HEK293 (cell line): Measurements from ENCODE around the gene ZBTB18.

ENCODE experiments used
- BCL11A ChIP-seq: fragments of 450-650 bp; formaldehyde crosslinking; IDR thresholded peaks from 2 replicates; pipeline ENCODE4 v1.5.1; 2016; ENCODE audit warnings: low read depth, missing biosample characterization, missing genetic modification characterization
- BCL11B ChIP-seq: fragments of 450-650 bp; formaldehyde crosslinking; IDR thresholded peaks from 2 replicates; pipeline ENCODE4 v1.5.1; 2016; ENCODE audit warnings: low read depth, missing biosample characterization, missing genetic modification characterization
- GLI4 ChIP-seq: fragments of 450-650 bp; formaldehyde crosslinking; IDR thresholded peaks from 2 replicates; pipeline ENCODE4 v1.5.1; 2016; ENCODE audit warnings: missing biosample characterization, missing genetic modification characterization
- KLF10 ChIP-seq: fragments of 450-650 bp; IDR thresholded peaks from 2 replicates; pipeline ENCODE4 v1.5.1; 2018; ENCODE audit warnings: missing biosample characterization, mild to moderate bottlenecking, missing genetic modification characterization
- KLF7 ChIP-seq: fragments of 450-650 bp; formaldehyde crosslinking; IDR thresholded peaks from 2 replicates; pipeline ENCODE4 v1.5.1; 2016; ENCODE audit warnings: missing biosample characterization, missing genetic modification characterization, borderline replicate concordance
- OSR2 ChIP-seq: fragments of 450-650 bp; formaldehyde crosslinking; IDR thresholded peaks from 2 replicates; pipeline ENCODE4 v1.5.1; 2016; ENCODE audit warnings: missing biosample characterization, missing genetic modification characterization
- PRDM1 ChIP-seq: fragments of 450-650 bp; formaldehyde crosslinking; IDR thresholded peaks from 2 replicates; pipeline ENCODE4; 2016; ENCODE audit warnings: missing biosample characterization, missing genetic modification characterization
- RBAK ChIP-seq: fragments of 450-650 bp; formaldehyde crosslinking; IDR thresholded peaks from 2 replicates; pipeline ENCODE4 v1.5.1; 2016; ENCODE audit warnings: missing biosample characterization, missing genetic modification characterization
- REPIN1 ChIP-seq: fragments of 450-650 bp; formaldehyde crosslinking; IDR thresholded peaks from 2 replicates; pipeline ENCODE4 v1.5.1; 2017; ENCODE audit warnings: missing biosample characterization, missing genetic modification characterization, low read depth
- SALL2 ChIP-seq: fragments of 450-650 bp; formaldehyde crosslinking; IDR thresholded peaks from 2 replicates; pipeline ENCODE4 v1.5.0; 2017; ENCODE audit warnings: missing biosample characterization, mild to moderate bottlenecking, missing genetic modification characterization, borderline replicate concordance
- SCRT2 ChIP-seq: fragments of 450-650 bp; formaldehyde crosslinking; IDR thresholded peaks from 2 replicates; pipeline ENCODE4 v1.5.1; 2016; ENCODE audit warnings: missing biosample characterization, missing genetic modification characterization
- ZBTB20 ChIP-seq: fragments of 450-650 bp; formaldehyde crosslinking; IDR thresholded peaks from 2 replicates; pipeline ENCODE4 v1.5.1; 2016; ENCODE audit warnings: missing biosample characterization, missing genetic modification characterization
- ZNF132 ChIP-seq: fragments of 450-650 bp; formaldehyde crosslinking; IDR thresholded peaks from 2 replicates; pipeline ENCODE4 v1.5.1; 2017; ENCODE audit warnings: missing biosample characterization, missing genetic modification characterization, borderline replicate concordance
- ZNF24 ChIP-seq: fragments of 450-650 bp; formaldehyde crosslinking; IDR thresholded peaks from 2 replicates; pipeline ENCODE4 v1.5.1; 2016; ENCODE audit warnings: missing biosample characterization, missing genetic modification characterization
- ZNF354C ChIP-seq: fragments of 450-650 bp; formaldehyde crosslinking; IDR thresholded peaks from 2 replicates; pipeline ENCODE4 v1.5.1; 2016; ENCODE audit warnings: missing biosample characterization, missing genetic modification characterization, low read depth, borderline replicate concordance
- ZNF423 ChIP-seq: fragments of 450-650 bp; formaldehyde crosslinking; IDR thresholded peaks from 2 replicates; pipeline ENCODE4 v1.5.1; 2016; ENCODE audit warnings: missing biosample characterization, missing genetic modification characterization
- ZNF501 ChIP-seq: fragments of 450-650 bp; formaldehyde crosslinking; IDR thresholded peaks from 2 replicates; pipeline ENCODE4 v1.5.1; 2016; ENCODE audit warnings: missing biosample characterization, missing genetic modification characterization
- ZNF514 ChIP-seq: fragments of 450-650 bp; formaldehyde crosslinking; IDR thresholded peaks from 2 replicates; pipeline ENCODE4 v1.5.1; 2016; ENCODE audit warnings: missing biosample characterization, missing genetic modification characterization
- ZNF529 ChIP-seq: fragments of 450-650 bp; formaldehyde crosslinking; IDR thresholded peaks from 2 replicates; pipeline ENCODE4 v1.5.1; 2017; ENCODE audit warnings: missing genetic modification characterization, missing biosample characterization; ENCODE audit not compliant: insufficient replicate concordance
- ZNF548 ChIP-seq: fragments of 450-650 bp; formaldehyde crosslinking; IDR thresholded peaks from 2 replicates; pipeline ENCODE4 v1.5.1; 2016; ENCODE audit warnings: missing biosample characterization, missing genetic modification characterization
- ZNF549 ChIP-seq: fragments of 450-650 bp; IDR thresholded peaks from 2 replicates; pipeline ENCODE4 v1.5.1; 2018; ENCODE audit warnings: missing biosample characterization, missing genetic modification characterization, mild to moderate bottlenecking, inconsistent platforms, moderate library complexity
- ZNF571 ChIP-seq: fragments of 450-650 bp; formaldehyde crosslinking; IDR thresholded peaks from 2 replicates; pipeline ENCODE4 v1.5.0; 2017; ENCODE audit warnings: missing biosample characterization, missing genetic modification characterization
- ZNF610 ChIP-seq: fragments of 450-650 bp; formaldehyde crosslinking; IDR thresholded peaks from 2 replicates; pipeline ENCODE4 v1.5.1; 2016; ENCODE audit warnings: missing biosample characterization, missing genetic modification characterization, borderline replicate concordance
- ZXDB ChIP-seq: fragments of 450-650 bp; formaldehyde crosslinking; IDR thresholded peaks from 2 replicates; pipeline ENCODE4 v1.5.1; 2016; ENCODE audit warnings: missing biosample characterization, missing genetic modification characterization
- TF ChIP-seq, protein P1 (sequence below): fragments of 450-650 bp; formaldehyde crosslinking; IDR thresholded peaks from 2 replicates; pipeline ENCODE4 v1.5.1; 2016; ENCODE audit warnings: missing biosample characterization, missing genetic modification characterization
- TF ChIP-seq, protein P2 (sequence below): fragments of 450-650 bp; formaldehyde crosslinking; IDR thresholded peaks from 2 replicates; pipeline ENCODE4 v1.5.1; 2016; ENCODE audit warnings: missing biosample characterization, missing genetic modification characterization
- TF ChIP-seq, protein P3 (sequence below): fragments of 450-650 bp; formaldehyde crosslinking; optimal IDR thresholded peaks from 2 replicates; pipeline ENCODE3; 2016; ENCODE audit warnings: missing biosample characterization, mild to moderate bottlenecking, missing genetic modification characterization
- TF ChIP-seq, protein P4 (sequence below): fragments of 450-650 bp; formaldehyde crosslinking; IDR thresholded peaks from 2 replicates; pipeline ENCODE4 v1.5.1; 2016; ENCODE audit warnings: missing biosample characterization, missing genetic modification characterization
- TF ChIP-seq, protein P5 (sequence below): fragments of 450-650 bp; formaldehyde crosslinking; IDR thresholded peaks from 2 replicates; pipeline ENCODE4 v1.5.1; 2017; ENCODE audit warnings: missing biosample characterization, missing genetic modification characterization
- TF ChIP-seq, protein P6 (sequence below): fragments of 450-650 bp; formaldehyde crosslinking; IDR thresholded peaks from 2 replicates; pipeline ENCODE4 v1.5.1; 2016; ENCODE audit warnings: missing biosample characterization, missing genetic modification characterization
- TF ChIP-seq, protein P7 (sequence below): fragments of 450-650 bp; formaldehyde crosslinking; IDR thresholded peaks from 2 replicates; pipeline ENCODE4 v1.5.1; 2016; ENCODE audit warnings: missing biosample characterization, missing genetic modification characterization

ZBTB18 gene

DNA sequence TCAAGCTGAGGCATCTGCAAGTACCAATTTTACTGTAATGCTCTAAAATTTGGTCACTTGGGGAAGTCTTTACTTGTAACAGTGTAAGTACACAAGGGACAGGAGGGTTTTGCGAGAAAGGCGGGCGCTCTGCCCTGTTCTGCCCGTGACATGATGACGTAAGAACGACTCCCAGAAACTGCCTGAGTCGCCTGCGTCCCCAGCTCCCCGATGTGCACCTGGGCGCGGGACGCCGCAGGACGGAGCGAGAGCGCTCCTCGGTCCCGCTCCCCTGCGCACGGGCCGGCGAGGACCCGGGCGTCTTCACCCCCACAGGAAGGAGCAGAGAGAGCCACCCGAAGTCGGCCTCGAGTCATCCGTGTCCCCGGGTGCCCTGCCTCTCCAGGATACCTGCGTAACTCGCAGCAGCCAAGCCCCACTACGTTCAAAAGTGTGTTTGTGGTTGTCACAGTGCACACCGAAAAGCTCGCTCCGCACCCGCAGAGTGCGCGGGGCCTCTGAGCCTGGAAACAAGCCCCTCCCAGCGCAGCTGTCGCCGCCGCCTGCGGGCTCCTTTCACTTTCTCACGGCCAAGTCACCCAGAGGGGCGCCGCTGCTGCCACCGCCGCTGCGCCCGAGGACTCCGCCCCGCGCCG, 3.3 kb upstream of the ZBTB18 start (continued):
- TF ChIP-seq SALL2 (no peak), ZNF571 (tag by site-specific recombination) (no peak), ZNF423 (tag by site-specific recombination) (peak; percentile 88), ZXDB (tag by site-specific recombination) (peak; percentile 95), REPIN1 (tag by site-specific recombination) (peak; percentile 95; the same call in 1 of the 2 replicates), ZNF24 (peak; percentile 90), ZNF610 (peak; percentile 87), GLI4 (tag by site-specific recombination) (peak; percentile 90; the same call in 1 of the 2 replicates), ZNF548 (tag by site-specific recombination) (no peak), PRDM1 (tag by site-specific recombination) (peak; percentile 79), OSR2 (no peak), ZBTB20 (tag by site-specific recombination) (peak; percentile 100), KLF7 (tag by site-specific recombination) (no peak; the same call in 1 of the 2 replicates), ZNF354C (tag by site-specific recombination) (no peak), BCL11B (tag by site-specific recombination) (no peak), ZNF132 (tag by site-specific recombination) (no peak), ZNF501 (tag by site-specific recombination) (peak; percentile 99), ZNF529 (tag by site-specific recombination) (no peak), ZNF514 (no peak), SCRT2 (tag by site-specific recombination) (no peak), BCL11A (tag by site-specific recombination) (0 out of 2 replicates have a peak, but pooled peaks have one; percentile 24), RBAK (tag by site-specific recombination) (no peak), KLF10 (tag by site-specific recombination) (peak; percentile 87; the same call in 1 of the 2 replicates), ZNF549 (tag by site-specific recombination) (no peak)
- TF ChIP-seq, protein P1, sequence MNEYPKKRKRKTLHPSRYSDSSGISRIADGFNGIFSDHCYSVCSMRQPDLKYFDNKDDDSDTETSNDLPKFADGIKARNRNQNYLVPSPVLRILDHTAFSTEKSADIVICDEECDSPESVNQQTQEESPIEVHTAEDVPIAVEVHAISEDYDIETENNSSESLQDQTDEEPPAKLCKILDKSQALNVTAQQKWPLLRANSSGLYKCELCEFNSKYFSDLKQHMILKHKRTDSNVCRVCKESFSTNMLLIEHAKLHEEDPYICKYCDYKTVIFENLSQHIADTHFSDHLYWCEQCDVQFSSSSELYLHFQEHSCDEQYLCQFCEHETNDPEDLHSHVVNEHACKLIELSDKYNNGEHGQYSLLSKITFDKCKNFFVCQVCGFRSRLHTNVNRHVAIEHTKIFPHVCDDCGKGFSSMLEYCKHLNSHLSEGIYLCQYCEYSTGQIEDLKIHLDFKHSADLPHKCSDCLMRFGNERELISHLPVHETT (tag by site-specific recombination), result peak; percentile 56; the same call in 1 of the 2 replicates
- TF ChIP-seq, protein P2, sequence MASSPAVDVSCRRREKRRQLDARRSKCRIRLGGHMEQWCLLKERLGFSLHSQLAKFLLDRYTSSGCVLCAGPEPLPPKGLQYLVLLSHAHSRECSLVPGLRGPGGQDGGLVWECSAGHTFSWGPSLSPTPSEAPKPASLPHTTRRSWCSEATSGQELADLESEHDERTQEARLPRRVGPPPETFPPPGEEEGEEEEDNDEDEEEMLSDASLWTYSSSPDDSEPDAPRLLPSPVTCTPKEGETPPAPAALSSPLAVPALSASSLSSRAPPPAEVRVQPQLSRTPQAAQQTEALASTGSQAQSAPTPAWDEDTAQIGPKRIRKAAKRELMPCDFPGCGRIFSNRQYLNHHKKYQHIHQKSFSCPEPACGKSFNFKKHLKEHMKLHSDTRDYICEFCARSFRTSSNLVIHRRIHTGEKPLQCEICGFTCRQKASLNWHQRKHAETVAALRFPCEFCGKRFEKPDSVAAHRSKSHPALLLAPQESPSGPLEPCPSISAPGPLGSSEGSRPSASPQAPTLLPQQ (tag by site-specific recombination), result peak; percentile 90
- TF ChIP-seq, protein P3, sequence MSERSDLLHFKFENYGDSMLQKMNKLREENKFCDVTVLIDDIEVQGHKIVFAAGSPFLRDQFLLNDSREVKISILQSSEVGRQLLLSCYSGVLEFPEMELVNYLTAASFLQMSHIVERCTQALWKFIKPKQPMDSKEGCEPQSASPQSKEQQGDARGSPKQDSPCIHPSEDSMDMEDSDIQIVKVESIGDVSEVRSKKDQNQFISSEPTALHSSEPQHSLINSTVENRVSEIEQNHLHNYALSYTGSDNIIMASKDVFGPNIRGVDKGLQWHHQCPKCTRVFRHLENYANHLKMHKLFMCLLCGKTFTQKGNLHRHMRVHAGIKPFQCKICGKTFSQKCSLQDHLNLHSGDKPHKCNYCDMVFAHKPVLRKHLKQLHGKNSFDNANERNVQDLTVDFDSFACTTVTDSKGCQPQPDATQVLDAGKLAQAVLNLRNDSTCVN (tag by site-specific recombination), result peak; percentile 100
- TF ChIP-seq, protein P4, sequence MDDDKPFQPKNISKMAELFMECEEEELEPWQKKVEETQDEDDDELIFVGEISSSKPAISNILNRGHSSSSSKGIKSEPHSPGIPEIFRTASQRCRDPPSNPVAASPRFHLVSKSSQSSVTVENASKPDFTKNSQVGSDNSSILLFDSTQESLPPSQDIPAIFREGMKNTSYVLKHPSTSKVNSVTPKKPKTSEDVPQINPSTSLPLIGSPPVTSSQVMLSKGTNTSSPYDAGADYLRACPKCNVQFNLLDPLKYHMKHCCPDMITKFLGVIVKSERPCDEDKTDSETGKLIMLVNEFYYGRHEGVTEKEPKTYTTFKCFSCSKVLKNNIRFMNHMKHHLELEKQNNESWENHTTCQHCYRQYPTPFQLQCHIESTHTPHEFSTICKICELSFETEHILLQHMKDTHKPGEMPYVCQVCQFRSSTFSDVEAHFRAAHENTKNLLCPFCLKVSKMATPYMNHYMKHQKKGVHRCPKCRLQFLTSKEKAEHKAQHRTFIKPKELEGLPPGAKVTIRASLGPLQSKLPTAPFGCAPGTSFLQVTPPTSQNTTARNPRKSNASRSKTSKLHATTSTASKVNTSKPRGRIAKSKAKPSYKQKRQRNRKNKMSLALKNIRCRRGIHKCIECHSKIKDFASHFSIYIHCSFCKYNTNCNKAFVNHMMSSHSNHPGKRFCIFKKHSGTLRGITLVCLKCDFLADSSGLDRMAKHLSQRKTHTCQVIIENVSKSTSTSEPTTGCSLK (tag by site-specific recombination), result no peak
- TF ChIP-seq, protein P5, sequence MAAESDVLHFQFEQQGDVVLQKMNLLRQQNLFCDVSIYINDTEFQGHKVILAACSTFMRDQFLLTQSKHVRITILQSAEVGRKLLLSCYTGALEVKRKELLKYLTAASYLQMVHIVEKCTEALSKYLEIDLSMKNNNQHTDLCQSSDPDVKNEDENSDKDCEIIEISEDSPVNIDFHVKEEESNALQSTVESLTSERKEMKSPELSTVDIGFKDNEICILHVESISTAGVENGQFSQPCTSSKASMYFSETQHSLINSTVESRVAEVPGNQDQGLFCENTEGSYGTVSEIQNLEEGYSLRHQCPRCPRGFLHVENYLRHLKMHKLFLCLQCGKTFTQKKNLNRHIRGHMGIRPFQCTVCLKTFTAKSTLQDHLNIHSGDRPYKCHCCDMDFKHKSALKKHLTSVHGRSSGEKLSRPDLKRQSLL (tag by site-specific recombination), result no peak
- TF ChIP-seq, protein P6, sequence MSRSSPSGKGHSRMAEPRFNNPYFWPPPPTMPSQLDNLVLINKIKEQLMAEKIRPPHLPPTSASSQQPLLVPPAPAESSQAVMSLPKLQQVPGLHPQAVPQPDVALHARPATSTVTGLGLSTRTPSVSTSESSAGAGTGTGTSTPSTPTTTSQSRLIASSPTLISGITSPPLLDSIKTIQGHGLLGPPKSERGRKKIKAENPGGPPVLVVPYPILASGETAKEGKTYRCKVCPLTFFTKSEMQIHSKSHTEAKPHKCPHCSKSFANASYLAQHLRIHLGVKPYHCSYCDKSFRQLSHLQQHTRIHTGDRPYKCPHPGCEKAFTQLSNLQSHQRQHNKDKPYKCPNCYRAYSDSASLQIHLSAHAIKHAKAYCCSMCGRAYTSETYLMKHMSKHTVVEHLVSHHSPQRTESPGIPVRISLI (tag by site-specific recombination), result no peak
- TF ChIP-seq, protein P7, sequence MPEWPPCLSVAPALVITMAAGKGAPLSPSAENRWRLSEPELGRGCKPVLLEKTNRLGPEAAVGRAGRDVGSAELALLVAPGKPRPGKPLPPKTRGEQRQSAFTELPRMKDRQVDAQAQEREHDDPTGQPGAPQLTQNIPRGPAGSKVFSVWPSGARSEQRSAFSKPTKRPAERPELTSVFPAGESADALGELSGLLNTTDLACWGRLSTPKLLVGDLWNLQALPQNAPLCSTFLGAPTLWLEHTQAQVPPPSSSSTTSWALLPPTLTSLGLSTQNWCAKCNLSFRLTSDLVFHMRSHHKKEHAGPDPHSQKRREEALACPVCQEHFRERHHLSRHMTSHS (tag by site-specific recombination), result no peak
